COR-L47 (cell line): ENCODE data around the gene NDUFB10.
"Not testable (repeated sequence)": the region's sequence is repeated elsewhere in the genome, so short reads cannot be mapped to it uniquely, and the experiment has no call there.

ENCODE experiments used
- DNase-seq: peaks from one replicate; lab custom pipeline; 2025; lab: John Stamatoyannopoulos, UW

Gene NDUFB10

GRCh38 chr16:1924095-1924494 is 35.2 kb upstream of the NDUFB10 start:
- no peak for DNase-seq

- no peak for DNase-seq
Measured at GRCh38 chr16:1926271-1926670, 33.1 kb upstream of the NDUFB10 start.

GRCh38 chr16:1929105-1929504 is 30.2 kb upstream of the NDUFB10 start:
- no peak for DNase-seq

GRCh38 chr16:1929578-1930337 is 29.6 kb upstream of the NDUFB10 start:
- peak; percentile 58 for DNase-seq

GRCh38 chr16:1930338-1930720 is 29.0 kb upstream of the NDUFB10 start:
- DNase-seq: no peak

GRCh38 chr16:1932050-1933028 is 27.0 kb upstream of the NDUFB10 start:
- peak; percentile 58 for DNase-seq

- DNase-seq: no peak
Measured at GRCh38 chr16:1933097-1933661, 26.2 kb upstream of the NDUFB10 start.

GRCh38 chr16:1936945-1937479 is 22.3 kb upstream of the NDUFB10 start:
- DNase-seq: no peak

GRCh38 chr16:1938316-1938715 is 21.0 kb upstream of the NDUFB10 start:
- DNase-seq: no peak

GRCh38 chr16:1938910-1939309 is 20.4 kb upstream of the NDUFB10 start:
- no peak for DNase-seq

- not testable (repeated sequence) for DNase-seq
Measured at GRCh38 chr16:1939833-1940232, 19.5 kb upstream of the NDUFB10 start.

GRCh38 chr16:1940273-1941161 is 18.8 kb upstream of the NDUFB10 start:
- DNase-seq: no peak

GRCh38 chr16:1941162-1942046 is 17.9 kb upstream of the NDUFB10 start:
- no peak for DNase-seq

- no peak for DNase-seq
Measured at GRCh38 chr16:1942047-1942809, 17.1 kb upstream of the NDUFB10 start.

- DNase-seq: peak; percentile 100
Measured at GRCh38 chr16:1942810-1943726, 16.3 kb upstream of the NDUFB10 start, which contains the start of gene MSRB1. TSS of gene MSRB1 (minus strand) at chr16:1943199. CDS start at chr16:1943156, 43 bp downstream.

GRCh38 chr16:1944612-1945199 is 14.6 kb upstream of the NDUFB10 start:
- no peak for DNase-seq

GRCh38 chr16:1945559-1946391 is 13.6 kb upstream of the NDUFB10 start:
- DNase-seq: no peak
